IPS DF 19.7 (cell line): ENCODE results near the gene GEN1.

Experiments
- DNase-seq: peaks from one replicate; pipeline ENCODE4 v3.0.0-alpha.2; 2013; ENCODE audit warnings: low read depth, low spot score

The GEN1 gene

DNA sequence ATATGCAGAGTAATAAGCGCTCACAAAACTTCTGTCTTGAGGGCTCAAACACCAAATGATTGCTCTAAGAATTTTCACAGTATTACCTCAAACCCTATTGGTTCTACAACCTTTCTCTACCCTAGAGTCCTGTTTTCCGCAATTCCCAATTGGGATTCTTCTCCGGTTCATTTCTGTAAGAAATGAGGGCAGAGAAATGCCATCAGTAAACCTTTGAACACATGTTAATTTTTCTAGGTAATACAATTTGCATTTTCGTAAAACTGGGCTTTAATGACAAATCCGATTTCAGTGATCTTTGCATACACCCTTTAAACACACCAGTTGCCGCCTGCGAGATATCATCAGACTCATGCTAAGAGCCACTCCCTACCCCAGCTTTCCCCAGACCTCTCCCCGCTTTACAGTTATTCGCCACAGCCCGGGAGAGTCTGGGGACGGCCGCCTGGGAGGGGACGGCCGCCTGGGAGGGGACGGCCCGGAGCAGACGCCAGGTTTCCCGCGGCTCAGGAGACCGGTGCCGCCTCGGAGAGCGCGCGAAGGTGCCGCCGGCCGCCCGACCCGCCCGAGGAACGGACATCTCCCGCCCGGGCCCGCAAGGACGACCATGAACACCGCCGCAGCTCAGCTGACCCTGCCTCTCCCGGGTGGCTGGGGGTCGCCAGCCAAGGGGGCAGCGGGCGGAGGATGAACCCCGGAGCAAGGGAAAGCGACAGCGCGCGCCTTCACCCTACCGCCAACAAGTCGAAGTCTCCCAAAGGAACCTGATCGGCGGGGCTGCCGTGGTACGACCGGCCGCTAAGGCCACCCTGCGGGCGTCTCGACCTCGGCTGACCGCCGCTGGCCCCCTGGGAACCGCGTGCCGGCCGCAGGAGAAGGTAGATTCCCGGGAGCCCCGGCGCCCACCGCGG lies 791 bp upstream of the GEN1 start:
- no peak for DNase-seq

- no peak for DNase-seq
Observed at GRCh38 chr2:17754773-17755425, 961 bp downstream of the GEN1 start.

DNA sequence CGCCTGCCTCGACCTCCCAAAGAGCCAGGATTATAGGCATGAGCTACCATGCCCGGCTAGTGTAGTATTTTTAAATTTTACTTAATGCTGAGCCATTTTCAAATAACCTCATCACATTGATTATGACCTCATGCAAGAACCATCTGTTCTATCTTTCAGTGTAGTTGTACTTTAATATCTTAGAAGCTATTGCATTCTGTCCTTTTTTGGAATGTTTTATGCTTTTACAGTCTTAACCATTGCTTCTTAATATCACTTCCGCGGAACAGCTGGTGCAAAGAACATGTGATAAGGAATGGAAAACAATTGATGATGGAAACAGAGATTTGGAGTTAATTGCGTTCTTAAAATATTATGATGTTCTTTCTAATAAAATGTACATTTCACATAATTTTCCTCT lies 2.7 kb downstream of the GEN1 start:
- DNase-seq: no peak

DNA sequence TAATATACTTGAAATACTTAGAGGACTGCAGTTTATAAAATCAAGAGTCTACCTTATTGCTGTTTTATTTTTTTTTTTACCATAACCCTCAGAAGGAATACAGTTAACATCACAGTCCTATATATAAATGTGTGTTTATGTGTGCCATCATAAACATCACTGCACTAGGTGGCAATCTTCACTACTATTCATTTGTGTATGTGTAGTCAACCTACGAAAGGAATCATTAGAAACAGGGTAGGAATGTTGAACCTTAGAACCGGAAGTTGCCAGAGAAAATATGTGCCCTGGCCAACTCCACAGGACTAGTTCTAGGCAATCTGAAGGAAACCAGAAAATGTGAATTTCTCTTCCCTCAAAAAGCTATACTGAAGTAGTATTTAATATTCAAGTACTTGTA lies 3.4 kb downstream of the GEN1 start:
- no peak for DNase-seq

DNA sequence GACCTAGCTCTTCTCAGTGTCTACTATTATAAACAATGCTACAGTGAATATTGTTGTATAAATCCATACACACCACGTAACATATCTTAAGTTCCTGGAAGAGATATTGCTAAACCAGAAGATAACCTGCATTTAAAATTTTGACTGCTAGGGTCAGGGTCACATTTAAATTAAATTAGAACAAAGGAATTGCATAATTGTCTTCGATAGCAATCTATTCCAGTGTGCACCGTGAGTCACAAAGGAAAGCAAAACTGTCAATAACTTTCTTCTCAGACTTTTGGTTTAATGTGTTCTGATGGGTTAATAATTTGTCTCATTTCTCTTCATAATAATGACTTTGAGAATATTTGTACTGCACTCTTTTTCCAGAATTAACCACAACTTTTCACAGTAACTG lies 4.2 kb downstream of the GEN1 start:
- no peak for DNase-seq

DNA sequence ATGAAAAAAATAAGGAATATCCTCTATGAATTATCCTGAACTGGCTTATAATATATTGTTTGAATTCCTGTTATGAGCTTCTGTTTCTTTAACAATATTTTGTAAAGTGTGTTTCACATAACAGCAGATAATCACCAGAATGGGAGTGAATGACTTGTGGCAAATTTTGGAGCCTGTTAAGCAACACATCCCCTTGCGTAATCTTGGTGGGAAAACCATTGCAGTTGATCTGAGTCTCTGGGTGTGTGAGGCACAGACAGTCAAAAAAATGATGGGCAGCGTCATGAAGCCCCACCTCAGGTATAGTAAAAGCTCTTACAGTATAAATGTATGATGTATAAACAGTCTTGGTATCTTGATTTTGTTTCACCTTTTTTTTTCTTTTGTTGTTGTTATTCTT lies 5.9 kb downstream of the GEN1 start:
- DNase-seq: no peak

DNA sequence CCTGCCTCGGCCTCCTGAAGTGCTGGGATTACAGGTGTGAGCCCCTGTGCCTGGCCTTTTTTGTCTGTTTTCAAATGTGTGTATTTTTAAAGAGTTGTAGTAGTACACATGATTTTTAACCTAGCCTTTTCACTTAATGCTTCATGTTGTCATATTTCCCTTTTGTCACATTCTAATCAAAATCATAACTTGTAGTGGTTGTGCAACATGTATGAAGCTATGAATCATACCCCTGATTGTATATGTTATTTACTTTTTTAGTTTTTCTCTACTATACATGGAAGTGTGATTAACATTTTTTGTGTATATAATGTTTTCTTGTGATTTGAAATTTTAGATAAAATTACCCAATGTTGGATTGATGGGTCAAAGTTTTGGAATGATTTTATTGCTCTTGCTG lies 8.5 kb downstream of the GEN1 start:
- no peak for DNase-seq

DNA sequence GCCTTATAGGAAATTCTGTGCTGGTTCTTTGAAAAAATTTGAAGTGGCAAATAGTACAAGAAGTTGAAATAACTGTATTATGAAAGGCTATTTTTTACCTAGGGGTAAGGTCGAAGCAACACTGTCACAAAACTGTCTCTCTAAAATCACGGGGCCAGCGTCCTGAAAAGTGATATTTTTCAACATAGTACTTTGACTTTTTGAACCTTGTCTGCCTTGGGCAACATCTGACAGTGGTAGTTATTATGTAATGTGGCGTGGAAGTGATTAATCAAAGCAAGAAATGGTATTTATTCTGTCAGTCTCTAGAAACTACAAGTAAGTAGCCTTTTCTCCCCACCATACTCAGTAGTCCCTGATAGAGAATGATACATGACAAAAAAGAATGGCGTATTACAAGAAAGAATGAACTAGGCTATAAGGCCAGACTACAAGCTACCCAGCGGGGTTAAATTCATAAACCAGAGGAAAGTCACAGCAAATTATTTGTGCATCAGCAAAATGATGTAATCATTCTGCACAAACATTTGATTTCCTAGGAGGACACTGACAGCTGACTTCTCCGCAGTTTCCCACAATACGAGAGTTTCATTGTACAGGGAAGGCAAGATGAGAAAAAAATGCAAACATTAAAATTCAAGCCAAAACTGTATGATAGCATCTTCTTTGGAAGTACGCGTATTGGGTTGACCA lies 9.8 kb downstream of the GEN1 start:
- no peak for DNase-seq

DNA sequence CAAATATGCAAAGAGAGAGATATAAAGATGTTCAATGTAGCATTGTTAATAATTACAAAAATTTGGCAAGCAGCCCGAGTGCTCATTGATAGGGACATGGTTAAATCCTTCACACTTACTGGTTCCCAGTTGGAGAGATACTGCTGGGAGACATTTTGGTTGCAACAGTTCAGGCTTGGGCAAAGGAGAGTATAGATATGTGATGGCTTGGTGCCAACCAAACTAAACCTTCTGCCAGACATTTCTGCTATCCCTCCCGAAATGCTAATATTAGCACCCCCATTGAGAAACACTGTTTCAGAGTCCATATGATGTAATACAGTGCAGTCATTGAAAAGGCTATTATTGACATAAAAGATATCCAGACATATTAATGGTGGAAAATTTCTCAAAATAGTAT lies 11.5 kb downstream of the GEN1 start:
- no peak for DNase-seq

GRCh38 chr2:17768894-17769293 lies 15.0 kb downstream of the GEN1 start:
- DNase-seq: no peak

DNA sequence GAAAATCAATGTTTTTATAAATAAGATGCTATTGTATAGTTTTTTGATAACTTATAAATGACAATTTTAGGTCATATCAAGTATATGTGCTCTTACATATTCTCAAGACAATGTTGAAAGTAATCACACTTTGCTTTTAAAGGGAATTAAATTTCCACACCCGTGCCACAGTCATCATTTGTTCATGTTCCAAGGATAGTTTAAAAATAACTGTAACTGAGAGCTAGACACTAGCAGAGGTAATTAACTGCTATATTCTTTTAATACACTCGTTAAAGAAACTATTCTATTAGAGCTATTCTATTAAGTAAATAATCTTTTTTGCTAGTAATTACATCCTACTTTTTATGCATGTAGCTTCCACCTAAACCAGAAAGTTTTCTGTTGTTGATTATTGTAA lies 18.0 kb downstream of the GEN1 start:
- no peak for DNase-seq

DNA sequence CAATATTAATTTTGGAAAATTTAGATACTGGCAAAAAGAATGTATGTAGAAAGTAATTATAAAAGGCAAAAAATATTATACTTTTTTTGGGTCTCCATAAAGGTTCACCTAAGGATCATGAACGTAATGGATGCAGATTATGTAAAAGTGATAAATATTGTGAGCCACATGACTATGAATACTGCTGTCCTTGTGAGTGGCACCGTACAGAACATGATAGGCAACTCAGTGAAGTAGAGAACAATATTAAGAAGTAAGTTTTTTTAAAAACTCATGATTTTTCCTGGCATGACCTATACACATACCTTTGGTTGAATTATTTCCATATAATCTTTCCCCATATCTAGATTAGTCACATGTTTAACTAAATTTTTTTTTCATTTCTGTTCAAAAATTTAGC lies 18.6 kb downstream of the GEN1 start:
- no peak for DNase-seq

- DNase-seq: no peak
Observed at GRCh38 chr2:17780546-17780945, 26.6 kb downstream of the GEN1 start.

DNA sequence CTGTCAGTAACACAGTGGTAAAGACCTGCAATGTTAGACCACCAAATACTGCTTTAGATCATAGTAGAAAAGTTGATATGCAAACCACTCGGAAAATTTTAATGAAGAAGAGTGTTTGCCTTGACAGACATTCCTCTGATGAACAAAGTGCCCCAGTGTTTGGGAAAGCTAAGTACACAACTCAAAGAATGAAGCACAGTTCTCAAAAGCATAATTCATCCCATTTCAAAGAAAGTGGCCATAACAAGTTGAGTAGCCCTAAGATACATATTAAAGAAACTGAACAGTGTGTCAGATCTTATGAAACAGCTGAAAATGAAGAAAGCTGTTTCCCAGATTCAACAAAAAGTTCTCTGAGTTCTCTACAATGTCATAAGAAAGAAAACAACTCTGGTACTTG lies 27.5 kb downstream of the GEN1 start:
- no peak for DNase-seq

DNA sequence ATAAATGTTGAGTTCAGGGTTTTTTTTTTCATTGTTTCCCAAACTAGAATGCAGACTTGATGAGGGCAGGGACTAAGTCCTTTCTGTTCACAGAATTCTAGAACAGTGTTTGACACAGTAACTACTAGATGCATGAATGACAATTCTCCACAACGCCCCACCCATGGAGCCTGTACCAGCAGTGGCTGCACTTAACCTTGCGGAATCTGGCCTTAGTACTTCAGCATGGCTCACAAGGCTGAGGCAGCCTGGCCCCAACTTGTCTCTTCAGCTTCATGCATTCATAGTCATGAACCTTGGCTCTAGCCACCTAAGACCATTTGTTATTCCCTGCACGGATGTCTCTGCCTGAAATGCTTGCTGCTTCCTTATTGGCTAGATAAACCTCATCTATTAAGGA lies 32.8 kb downstream of the GEN1 start:
- DNase-seq: no peak

GRCh38 chr2:17788773-17789172 lies 34.8 kb downstream of the GEN1 start:
- DNase-seq: no peak

GRCh38 chr2:17790536-17790935 lies 36.6 kb downstream of the GEN1 start:
- no peak for DNase-seq

DNA sequence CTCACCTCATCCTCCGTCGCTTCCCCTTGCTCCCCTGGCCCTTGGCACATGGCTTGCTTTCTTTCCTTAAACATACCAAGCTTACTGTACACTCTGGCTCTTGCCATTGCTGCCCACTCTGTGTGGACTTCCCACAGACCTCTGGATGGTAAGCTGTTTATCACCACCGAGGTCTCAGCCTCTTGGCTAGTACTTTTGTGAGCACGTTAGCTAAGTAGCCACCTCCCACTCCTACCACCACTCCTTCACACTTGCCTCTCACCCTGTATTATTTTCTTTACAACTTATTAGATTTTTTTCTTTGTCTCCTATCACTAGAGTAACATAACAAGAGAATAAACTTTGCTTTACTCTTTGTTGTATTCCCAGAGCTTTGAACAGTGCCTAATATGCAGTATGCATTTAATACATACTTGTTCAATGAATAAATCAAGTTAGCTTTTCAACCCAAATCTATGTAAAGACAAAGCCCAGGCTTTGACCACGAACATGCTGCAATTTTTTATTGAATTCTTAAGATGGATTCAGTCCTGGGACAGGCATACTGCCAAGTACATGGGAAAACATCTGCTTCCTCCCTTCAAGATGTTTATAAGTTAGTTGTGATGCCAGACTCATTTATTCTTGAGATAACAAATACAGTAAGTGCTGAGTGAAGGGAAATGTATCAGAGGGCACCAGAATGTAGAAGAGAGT lies 37.3 kb downstream of the GEN1 start:
- no peak for DNase-seq

GRCh38 chr2:17791817-17792130 lies 37.8 kb downstream of the GEN1 start:
- no peak for DNase-seq

- DNase-seq: no peak
Observed at GRCh38 chr2:17792515-17792914, 38.6 kb downstream of the GEN1 start.

DNA sequence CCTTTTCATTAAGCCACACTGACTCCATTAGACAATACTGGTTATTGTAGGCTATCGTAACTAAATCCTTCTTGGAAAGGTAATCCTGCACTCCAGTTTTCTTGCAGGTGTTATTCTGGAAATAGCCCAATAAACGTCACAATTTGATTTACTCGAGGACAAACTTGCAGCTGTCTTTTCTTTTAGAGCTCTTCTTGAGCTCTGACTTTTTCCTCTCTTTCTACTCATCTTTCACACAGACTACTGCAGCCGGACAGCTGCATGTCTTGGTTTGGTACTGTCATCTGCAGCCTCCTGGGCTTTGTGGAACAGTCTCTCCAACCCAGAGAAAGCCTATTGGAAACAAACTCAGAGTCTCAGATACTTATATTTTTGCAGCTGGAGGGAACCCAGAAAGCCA lies 39.4 kb downstream of the GEN1 start:
- DNase-seq: no peak

GRCh38 chr2:17793803-17794354 lies 39.9 kb downstream of the GEN1 start:
- no peak for DNase-seq
